ENCODE results near the gene TTLL3. TPM values are rescaled to one million over a fixed set of nuclear protein-coding genes. Genes with fewer than 3 reads are reported as not detected.

The TTLL3 gene
- total and polyA plus RNA-seq, 4 experiments from 2014 or later: 3.0 to 91.7 (median 43.6) TPM

- H3K4me1 Mint-ChIP-seq: peaks cover 26 to 36% (median 29%) of the 10 kb centered on the region in 4 donors
- H3K27me3 ChIP-seq (ENCODE audit: insufficient read depth, low read length): no peaks in the 10 kb centered on the region
- ChIA-PET POLR2A (ENCODE audit: partially characterized antibody) (interaction anchor here (0.7 to 4.5 kb wide), 4 partner anchors 10 to 72 kb away, joined by 3 to 38 read pairs (median 3); partner anchors contain the start of genes ARPC4 and TADA3), CTCF (ENCODE audit: partially characterized antibody) (interaction anchor here (0.8 to 2.0 kb wide), 7 partner anchors 9 to 431 kb away, joined by 3 to 6 read pairs (median 5); partner anchors contain the start of genes ARPC4 and TADA3)
- H3K9me3 Mint-ChIP-seq: no peaks in the 10 kb centered on the region
- H3K27ac ChIP-seq (ENCODE audit: low read depth, low read length): no peak overlapping the region
- DNase-seq: no peak
- H3K27me3 Mint-ChIP-seq: no peaks in the 10 kb centered on the region
- H3K36me3 Mint-ChIP-seq: peaks cover 38 to 70% of the 10 kb centered on the region in 2 donors
- H3K4me3 Mint-ChIP-seq: peak overlapping the region in 1 of 8 donors; percentile 15
- peaks cover 21% of the 10 kb centered on the region for H3K4me1 ChIP-seq (ENCODE audit: insufficient read depth, low read length)
- H3K36me3 ChIP-seq (ENCODE audit: insufficient read depth, low read length): peaks cover 48% of the 10 kb centered on the region
- H3K9me3 ChIP-seq (ENCODE audit: control insufficient read depth in 1 of 2, low read length in 2 of 2): no peaks in the 10 kb centered on the region
- peak overlapping the region in 1 of 7 donors; percentile 70 for H3K27ac Mint-ChIP-seq
- H3K4me3 ChIP-seq (ENCODE audit: low read length in 2 of 2): no peak overlapping the region
- intact Hi-C loops (cut with micrococcal nuclease): no loop called here
Measured at GRCh38 chr3:9804996-9805395, 5.1 kb upstream of the TTLL3 start.

GRCh38 chr3:9806137-9806536, 3.9 kb upstream of the TTLL3 start:
- peaks cover 38% of the 10 kb centered on the region for H3K36me3 ChIP-seq (ENCODE audit: insufficient read depth, low read length)
- H3K9me3 ChIP-seq (ENCODE audit: control insufficient read depth in 1 of 2, low read length in 2 of 2): no peaks in the 10 kb centered on the region
- Mint-ChIP-seq H3K27ac (peak overlapping the region in 3 of 7 donors; percentile 31 to 87 (median 42)), H3K9me3 (no peaks in the 10 kb centered on the region), H3K27me3 (no peaks in the 10 kb centered on the region), H3K36me3 (peaks cover 32 to 61% of the 10 kb centered on the region in 2 donors), H3K4me3 (no peak overlapping the region), H3K4me1 (peaks cover 32 to 45% (median 37%) of the 10 kb centered on the region in 4 donors)
- POLR2A ChIA-PET (ENCODE audit: partially characterized antibody): interaction anchor here (1.6 to 4.5 kb wide), 3 partner anchors 10 to 73 kb away, joined by 3 to 38 read pairs (median 29); partner anchors contain the start of genes ARPC4 and TADA3
- DNase-seq: no peak
- CTCF ChIA-PET (ENCODE audit: partially characterized antibody): interaction anchor here (1.5 kb wide), 1 partner anchor 20 kb away, joined by 5 read pairs; no protein-coding TSS in a partner anchor
- intact Hi-C loops (cut with micrococcal nuclease): no loop called here
- H3K27me3 ChIP-seq (ENCODE audit: insufficient read depth, low read length): no peaks in the 10 kb centered on the region
- H3K4me3 ChIP-seq (ENCODE audit: low read length in 2 of 2): no peak overlapping the region
- no peak overlapping the region for H3K27ac ChIP-seq (ENCODE audit: low read depth, low read length)
- H3K4me1 ChIP-seq (ENCODE audit: insufficient read depth, low read length): peaks cover 27% of the 10 kb centered on the region

GRCh38 chr3:9806688-9807589, 3.1 kb upstream of the TTLL3 start:
- H3K9me3 ChIP-seq (ENCODE audit: control insufficient read depth in 1 of 2, low read length in 2 of 2): no peaks in the 10 kb centered on the region
- no peak for DNase-seq
- intact Hi-C loops (cut with micrococcal nuclease): no loop called here
- H3K4me1 ChIP-seq (ENCODE audit: insufficient read depth, low read length): peaks cover 27% of the 10 kb centered on the region
- H3K4me3 ChIP-seq (ENCODE audit: low read length in 2 of 2): no peak overlapping the region
- H3K27me3 ChIP-seq (ENCODE audit: insufficient read depth, low read length): no peaks in the 10 kb centered on the region
- CTCF ChIA-PET (ENCODE audit: partially characterized antibody): interaction anchor here (1.8 to 3.2 kb wide), 3 partner anchors 11 to 25 kb away, joined by 5 to 15 read pairs (median 5); partner anchors contain the start of genes ARPC4 and TADA3
- POLR2A ChIA-PET (ENCODE audit: partially characterized antibody): interaction anchor here (0.6 to 4.5 kb wide), 8 partner anchors 11 to 126 kb away, joined by 3 to 60 read pairs (median 4); partner anchors contain the start of genes ARPC4, CRELD1, IL17RE and TADA3
- Mint-ChIP-seq H3K4me3 (peak overlapping the region in 1 of 8 donors; percentile 21), H3K4me1 (peaks cover 37 to 53% (median 41%) of the 10 kb centered on the region in 4 donors), H3K27ac (peak overlapping the region in 5 of 7 donors; percentile 24 to 98 (median 87)), H3K27me3 (no peaks in the 10 kb centered on the region), H3K36me3 (peaks cover 28 to 58% of the 10 kb centered on the region in 2 donors), H3K9me3 (no peaks in the 10 kb centered on the region)
- H3K36me3 ChIP-seq (ENCODE audit: insufficient read depth, low read length): peaks cover 31% of the 10 kb centered on the region
- H3K27ac ChIP-seq (ENCODE audit: low read depth, low read length): no peak overlapping the region

GRCh38 chr3:9807981-9808344, 2.1 kb upstream of the TTLL3 start:
- no peaks in the 10 kb centered on the region for H3K27me3 ChIP-seq (ENCODE audit: insufficient read depth, low read length)
- no peaks in the 10 kb centered on the region for H3K9me3 Mint-ChIP-seq
- peak overlapping the region in 6 of 8 donors; percentile 21 to 93 (median 91) for H3K4me3 Mint-ChIP-seq
- H3K4me1 ChIP-seq (ENCODE audit: insufficient read depth, low read length): peaks cover 27% of the 10 kb centered on the region
- H3K4me3 ChIP-seq (ENCODE audit: low read length in 2 of 2): no peak overlapping the region
- H3K4me1 Mint-ChIP-seq: peaks cover 37 to 53% (median 41%) of the 10 kb centered on the region in 4 donors
- H3K27me3 Mint-ChIP-seq: no peaks in the 10 kb centered on the region
- POLR2A ChIA-PET (ENCODE audit: partially characterized antibody): interaction anchor here (0.6 to 4.5 kb wide), 16 partner anchors 12 to 158 kb away, joined by 3 to 60 read pairs (median 4); partner anchors contain the start of genes ARPC4, CRELD1, IL17RE and MTMR14
- no peaks in the 10 kb centered on the region for H3K9me3 ChIP-seq (ENCODE audit: control insufficient read depth in 1 of 2, low read length in 2 of 2)
- H3K27ac Mint-ChIP-seq: peak overlapping the region; percentile 67 to 99 (median 95)
- intact Hi-C loops (cut with micrococcal nuclease): loop anchor here (1.0 to 2.0 kb wide), 2 partner anchors 16 to 77 kb away; partner anchors contain the start of genes BRPF1 and TADA3
- DNase-seq: no peak
- peak overlapping the region; percentile 74 for H3K27ac ChIP-seq (ENCODE audit: low read depth, low read length)
- H3K36me3 ChIP-seq (ENCODE audit: insufficient read depth, low read length): peaks cover 27% of the 10 kb centered on the region
- peaks cover 28 to 54% of the 10 kb centered on the region in 2 donors for H3K36me3 Mint-ChIP-seq
- CTCF ChIA-PET (ENCODE audit: partially characterized antibody): interaction anchor here (0.7 to 3.2 kb wide), 10 partner anchors 10 to 139 kb away, joined by 3 to 15 read pairs (median 4); partner anchors contain the start of genes ARPC4, CRELD1 and TADA3

GRCh38 chr3:9808345-9809037, 1.6 kb upstream of the TTLL3 start:
- ChIA-PET CTCF (ENCODE audit: partially characterized antibody) (interaction anchor here (0.7 to 3.2 kb wide), 10 partner anchors 9 to 138 kb away, joined by 3 to 15 read pairs (median 4); partner anchors contain the start of genes ARPC4, CRELD1 and TADA3), POLR2A (ENCODE audit: partially characterized antibody) (interaction anchor here (0.6 to 4.5 kb wide), 21 partner anchors 8 to 159 kb away, joined by 3 to 60 read pairs (median 4); partner anchors contain the start of genes ARPC4, CRELD1, IL17RE and JAGN1)
- peaks cover 37 to 48% (median 41%) of the 10 kb centered on the region in 4 donors for H3K4me1 Mint-ChIP-seq
- H3K4me3 Mint-ChIP-seq: peak overlapping the region; percentile 91 to 93 (median 92)
- Histone ChIP-seq H3K27me3 (ENCODE audit: insufficient read depth, low read length) (no peaks in the 10 kb centered on the region), H3K36me3 (ENCODE audit: insufficient read depth, low read length) (peaks cover 21% of the 10 kb centered on the region), H3K4me1 (ENCODE audit: insufficient read depth, low read length) (peaks cover 27% of the 10 kb centered on the region), H3K9me3 (ENCODE audit: control insufficient read depth in 1 of 2, low read length in 2 of 2) (no peaks in the 10 kb centered on the region), H3K27ac (ENCODE audit: low read depth, low read length) (peak overlapping the region; percentile 74), H3K4me3 (ENCODE audit: low read length in 2 of 2) (peak overlapping the region in 1 of 2 donors; percentile 72)
- DNase-seq: peak; percentile 42 to 64 (median 43)
- H3K27ac Mint-ChIP-seq: peak overlapping the region; percentile 87 to 99 (median 98)
- H3K36me3 Mint-ChIP-seq: peaks cover 23 to 53% of the 10 kb centered on the region in 2 donors
- no peaks in the 10 kb centered on the region for H3K27me3 Mint-ChIP-seq
- no peaks in the 10 kb centered on the region for H3K9me3 Mint-ChIP-seq
- intact Hi-C loops (cut with micrococcal nuclease): loop anchor here (1.0 to 2.0 kb wide), 3 partner anchors 16 to 78 kb away; partner anchors contain the start of genes BRPF1, RPUSD3 and TADA3

GRCh38 chr3:9809239-9809614, 835 bp upstream of the TTLL3 start:
- H3K27me3 Mint-ChIP-seq: no peaks in the 10 kb centered on the region
- peaks cover 14% of the 10 kb centered on the region for H3K36me3 ChIP-seq (ENCODE audit: insufficient read depth, low read length)
- no peaks in the 10 kb centered on the region for H3K9me3 Mint-ChIP-seq
- peak overlapping the region; percentile 74 for H3K27ac ChIP-seq (ENCODE audit: low read depth, low read length)
- CTCF ChIA-PET (ENCODE audit: partially characterized antibody): interaction anchor here (1.1 to 3.2 kb wide), 5 partner anchors 16 to 124 kb away, joined by 4 to 15 read pairs (median 5); partner anchors contain the start of genes ARPC4, CRELD1, OGG1 and TADA3
- H3K9me3 ChIP-seq (ENCODE audit: control insufficient read depth in 1 of 2, low read length in 2 of 2): no peaks in the 10 kb centered on the region
- no peak for DNase-seq
- no peaks in the 10 kb centered on the region for H3K27me3 ChIP-seq (ENCODE audit: insufficient read depth, low read length)
- peaks cover 27% of the 10 kb centered on the region for H3K4me1 ChIP-seq (ENCODE audit: insufficient read depth, low read length)
- H3K4me1 Mint-ChIP-seq: peaks cover 35 to 46% (median 41%) of the 10 kb centered on the region in 4 donors
- H3K27ac Mint-ChIP-seq: peak overlapping the region; percentile 87 to 99 (median 98)
- POLR2A ChIA-PET (ENCODE audit: partially characterized antibody): interaction anchor here (0.7 to 4.5 kb wide), 24 partner anchors 9 to 160 kb away, joined by 3 to 60 read pairs (median 4); partner anchors contain the start of genes ARPC4, BRPF1, CRELD1 and JAGN1
- H3K36me3 Mint-ChIP-seq: peaks cover 15 to 46% of the 10 kb centered on the region in 2 donors
- intact Hi-C loops (cut with micrococcal nuclease): loop anchor here (1.0 to 2.0 kb wide), 2 partner anchors 35 to 78 kb away; partner anchors contain the start of genes BRPF1 and RPUSD3
- H3K4me3 ChIP-seq (ENCODE audit: low read length in 2 of 2): peak overlapping the region; percentile 72
- peak overlapping the region; percentile 91 to 93 (median 92) for H3K4me3 Mint-ChIP-seq

All from CD4-positive, alpha-beta memory T cell (primary cell).